Endodermal cell (in vitro differentiated cells): ENCODE data around the gene PPM1B. TPM values are rescaled to one million over a fixed set of nuclear protein-coding genes. Genes with fewer than 3 reads are reported as not detected.

Experiments
- DNase-seq: peaks from one replicate; pipeline ENCODE4 v3.0.0-alpha.2; 2017
- H3K27ac ChIP-seq: 2 replicates; pipeline ENCODE4 v1.5.1; 2013; ENCODE audit warnings: mild to moderate bottlenecking, low read depth, low read length, moderate library complexity
- H3K27me3 ChIP-seq: 2 replicates; pipeline ENCODE4 v1.6.1; 2013; ENCODE audit warnings: mild to moderate bottlenecking, low read length, moderate library complexity; ENCODE audit not compliant: insufficient read depth, control insufficient read depth, poor library complexity, severe bottlenecking
- H3K36me3 ChIP-seq: 2 replicates; pipeline ENCODE4 v1.7.0; 2013; ENCODE audit warnings: mild to moderate bottlenecking, low read length, moderate library complexity; ENCODE audit not compliant: control insufficient read depth, insufficient read depth
- H3K4me1 ChIP-seq: one replicate; pipeline ENCODE4 v1.7.0; 2013; ENCODE audit warnings: low read length; ENCODE audit not compliant: control insufficient read depth, insufficient read depth
- H3K4me3 ChIP-seq: 2 replicates; pipeline ENCODE4 v1.5.1; 2013; ENCODE audit warnings: mild to moderate bottlenecking, low read length, moderate library complexity
- H3K9ac ChIP-seq: 2 replicates; pipeline ENCODE4 v1.6.1; 2013; ENCODE audit warnings: mild to moderate bottlenecking, low read length, moderate library complexity; ENCODE audit not compliant: poor library complexity, severe bottlenecking; ENCODE audit errors: extremely low read depth
- H3K9me3 ChIP-seq: 2 replicates; pipeline ENCODE4 v1.6.1; 2013; ENCODE audit warnings: mild to moderate bottlenecking, low read length, moderate library complexity; ENCODE audit not compliant: control insufficient read depth
- H3K27ac Mint-ChIP-seq: 2 replicates; pipeline ENCODE4 v1.8.0; 2020; ENCODE audit warnings: mixed read lengths
- H3K27me3 Mint-ChIP-seq: 2 replicates; pipeline ENCODE4 v1.8.0; 2021; ENCODE audit warnings: mild to moderate bottlenecking, mixed read lengths; ENCODE audit not compliant: insufficient read depth
- H3K36me3 Mint-ChIP-seq: 2 replicates; pipeline ENCODE4 v1.8.0; 2020; ENCODE audit warnings: low read depth, mixed read lengths
- H3K4me1 Mint-ChIP-seq: 2 replicates; pipeline ENCODE4 v1.8.0; 2020; ENCODE audit warnings: mixed read lengths
- H3K4me3 Mint-ChIP-seq: 2 replicates; pipeline ENCODE4 v1.8.0; 2020; ENCODE audit warnings: mild to moderate bottlenecking, moderate library complexity, mixed read lengths
- H3K9me3 Mint-ChIP-seq: 2 replicates; pipeline ENCODE4 v1.8.0; 2020; ENCODE audit warnings: mild to moderate bottlenecking, mixed read lengths
- CTCF ChIP-seq: fragments of 200-600 bp; sonication (generic); conservative IDR thresholded peaks from 2 replicates; pipeline ENCODE4 v1.5.0; 2021; ENCODE audit warnings: antibody characterized with exemption, mild to moderate bottlenecking
- WGBS, 2 experiments: methylation state at CpG; one replicate each; pipeline versions ENCODE4 v1.1.5 to v1.1.7; 2013; ENCODE audit warnings: missing lambda C conversion rate in 2 of 2, mixed read lengths in 1 of 2; ENCODE audit not compliant: insufficient coverage in 1 of 2, insufficient read length in 1 of 2; 5-methylcytosine and 5-hydroxymethylcytosine counted together
- total RNA-seq, 2 donors: library from RNA; stranded (reverse); fragmentation: NEBNext Ultra II Directional in 1 of 2; extraction: Animal tissue kit (Norgen Biotek cat#: 25700) in 1 of 2; gene quantifications; 2 replicates in 1 of 2; 3 replicates in 1 of 2; pipeline ENCODE4 v1.2.1, GENCODE V29; 2021

The PPM1B gene
- total RNA-seq, 2 donors from 2014 or later, result 54.9 to 70.5 TPM

DNA sequence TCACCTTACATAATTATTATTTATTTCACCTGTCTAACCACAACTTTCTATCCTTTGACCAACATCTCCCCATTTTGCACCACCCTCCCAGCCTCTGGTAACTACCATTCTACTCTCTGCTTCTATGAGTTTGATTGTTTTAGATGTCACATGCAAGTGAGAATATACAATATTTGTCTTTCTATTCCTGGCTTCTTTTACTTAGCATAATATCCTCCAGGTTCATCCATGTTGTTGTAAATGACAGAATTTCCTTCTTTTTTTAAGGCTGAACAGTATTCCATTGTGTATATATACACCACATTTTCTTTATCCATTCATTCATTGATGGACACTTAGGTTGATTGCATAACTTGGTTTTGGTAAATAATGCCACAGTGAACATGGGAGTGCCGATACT, 24.0 kb downstream of the PPM1B start:
- peaks cover 3% of the 10 kb centered on the region for H3K36me3 ChIP-seq
- no peak overlapping the region for H3K27ac ChIP-seq
- H3K9me3 ChIP-seq, result no peaks in the 10 kb centered on the region
- H3K27ac Mint-ChIP-seq, result no peak overlapping the region
- TF ChIP-seq CTCF, result no peak
- H3K4me3 Mint-ChIP-seq, result no peak overlapping the region
- no peaks in the 10 kb centered on the region for H3K4me1 ChIP-seq
- no peaks in the 10 kb centered on the region for H3K27me3 ChIP-seq
- no peak overlapping the region for H3K4me3 ChIP-seq
- H3K4me1 Mint-ChIP-seq, result peaks cover 8% of the 10 kb centered on the region
- H3K27me3 Mint-ChIP-seq, result no peaks in the 10 kb centered on the region
- 100% methylated on average over 1 of the region's 1 CpG; no CpG with 5 or more reads in 1 of the 2 experiments for WGBS, 2 experiments
- no peaks in the 10 kb centered on the region for H3K9me3 Mint-ChIP-seq
- peaks cover 13% of the 10 kb centered on the region for H3K36me3 Mint-ChIP-seq
- DNase-seq, result no peak
- no peak overlapping the region for H3K9ac ChIP-seq

DNA sequence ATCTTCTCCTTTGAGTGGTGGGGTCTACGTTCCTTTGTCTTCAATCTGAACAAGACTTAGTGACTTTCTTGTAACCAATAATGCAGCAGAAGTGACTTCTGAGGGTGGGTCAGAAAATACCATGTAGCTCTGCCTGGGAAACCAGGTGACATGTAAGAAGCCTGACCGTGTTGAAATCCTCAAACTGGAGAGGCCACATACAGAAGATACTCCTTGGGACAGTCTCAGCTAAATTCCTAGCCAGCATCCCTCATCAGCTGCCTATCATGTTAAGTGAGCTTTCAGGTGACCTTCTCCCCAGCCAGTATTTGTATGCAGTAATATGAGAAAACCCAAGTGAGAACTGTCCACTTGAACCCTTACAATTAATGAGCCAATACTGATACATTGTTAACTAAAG, 27.0 kb downstream of the PPM1B start:
- DNase-seq, result no peak
- Mint-ChIP-seq H3K9me3 (no peaks in the 10 kb centered on the region), H3K27ac (no peak overlapping the region), H3K36me3 (peaks cover 14% of the 10 kb centered on the region), H3K27me3 (no peaks in the 10 kb centered on the region), H3K4me3 (no peak overlapping the region), H3K4me1 (no peaks in the 10 kb centered on the region)
- no peaks in the 10 kb centered on the region for H3K27me3 ChIP-seq
- TF ChIP-seq CTCF, result no peak
- WGBS, 2 experiments, result 94 to 100% methylated on average over 2 of the region's 2 CpGs
- H3K27ac ChIP-seq, result no peak overlapping the region
- H3K4me1 ChIP-seq, result no peaks in the 10 kb centered on the region
- peaks cover 3% of the 10 kb centered on the region for H3K36me3 ChIP-seq
- no peak overlapping the region for H3K4me3 ChIP-seq
- no peaks in the 10 kb centered on the region for H3K9me3 ChIP-seq
- no peak overlapping the region for H3K9ac ChIP-seq

GRCh38 chr2:44197816-44198215, 29.1 kb downstream of the PPM1B start:
- H3K27ac ChIP-seq, result no peak overlapping the region
- no peaks in the 10 kb centered on the region for H3K4me1 ChIP-seq
- H3K36me3 ChIP-seq, result peaks cover 19% of the 10 kb centered on the region
- Mint-ChIP-seq H3K27ac (no peak overlapping the region), H3K4me1 (peaks cover 8% of the 10 kb centered on the region), H3K36me3 (peaks cover 25% of the 10 kb centered on the region), H3K9me3 (no peaks in the 10 kb centered on the region), H3K4me3 (no peak overlapping the region), H3K27me3 (no peaks in the 10 kb centered on the region)
- H3K27me3 ChIP-seq, result no peaks in the 10 kb centered on the region
- no peaks in the 10 kb centered on the region for H3K9me3 ChIP-seq
- no peak for TF ChIP-seq CTCF
- WGBS, 2 experiments, result 89 to 93% methylated on average over 5 to 6 of the region's 6 CpGs
- no peak for DNase-seq
- no peak overlapping the region for H3K9ac ChIP-seq
- H3K4me3 ChIP-seq, result no peak overlapping the region
